ENCODE measurements around the gene ARMS2. TPM values are rescaled to one million over a fixed set of nuclear protein-coding genes. Genes with fewer than 3 reads are reported as not detected.

The ARMS2 gene
- total and polyA plus RNA-seq, 2 experiments from 2014 or later = not detected

DNA sequence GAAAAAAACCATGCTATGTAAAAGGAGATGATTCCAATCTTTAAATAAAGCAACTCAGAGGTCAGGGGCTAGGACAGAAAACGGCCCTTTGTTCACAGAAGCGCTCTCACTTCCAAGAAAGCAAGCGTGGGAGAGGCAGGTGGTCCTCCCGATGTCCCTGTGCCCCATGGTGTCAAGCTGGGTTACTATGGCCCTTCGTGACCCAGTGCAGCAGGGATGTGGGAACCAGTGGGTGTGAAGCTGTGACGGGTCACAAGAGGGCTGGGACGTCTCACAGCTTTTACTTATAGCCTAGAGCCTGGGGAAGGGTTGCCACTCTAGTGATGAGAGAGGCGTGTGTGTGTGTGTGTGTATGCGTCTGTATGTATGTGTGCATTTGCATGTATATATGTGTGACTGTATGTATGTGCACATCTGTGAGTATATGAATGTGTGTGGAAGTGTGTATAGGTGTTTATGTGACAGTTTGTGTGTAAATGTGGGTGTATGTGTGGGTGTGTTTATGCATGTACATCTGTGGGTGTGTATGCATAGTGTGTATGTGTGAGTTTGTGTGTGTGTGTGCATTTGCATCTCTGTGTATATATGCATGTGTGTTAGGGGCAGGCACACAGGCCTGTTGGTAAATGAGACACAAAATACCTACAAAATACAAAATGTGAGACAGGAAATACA lies 32.1 kb downstream of the ARMS2 start (continued):
- TF ChIP-seq REST (IDR thresholded peaks at IDR 0.05; ENCODE audit: unreplicated experiment) (no peak), ZNF462 (CRISPR knock-in tag; IDR thresholded peaks at IDR 0.05) (no peak), NANOG (IDR thresholded peaks at IDR 0.05; ENCODE audit: borderline replicate concordance) (no peak)

DNA sequence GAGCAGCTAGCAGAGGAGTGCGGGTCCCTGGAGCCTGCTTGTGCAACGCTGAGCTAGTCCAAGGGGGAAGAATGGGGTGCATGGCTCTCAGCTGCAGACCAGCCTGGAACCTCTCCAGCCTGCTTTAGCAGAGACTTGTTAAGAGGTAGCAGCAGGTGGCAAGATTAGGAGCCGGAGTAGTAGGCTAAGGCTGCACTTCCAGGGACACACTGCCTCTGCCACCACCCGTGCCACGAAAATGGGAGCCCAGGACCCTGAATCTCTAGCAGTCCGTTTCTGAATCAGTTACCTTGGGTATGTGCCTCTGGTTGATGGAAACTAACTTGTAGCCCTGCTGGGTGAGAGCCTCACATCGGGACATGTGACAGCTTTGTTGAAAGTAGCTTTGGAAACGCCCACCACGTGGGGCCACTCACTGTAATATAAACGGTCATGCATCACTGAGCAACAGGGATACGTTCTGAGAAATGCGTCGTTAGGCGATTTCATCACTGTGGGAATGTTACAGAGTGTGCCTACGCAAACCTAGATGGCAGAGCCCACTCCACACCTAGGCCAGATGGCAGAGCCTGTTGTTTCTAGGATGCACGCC lies 32.8 kb downstream of the ARMS2 start:
- Mint-ChIP-seq H3K4me1 (peaks cover 5% of the 10 kb centered on the region), H3K36me3 (ENCODE audit: low read depth) (no peaks in the 10 kb centered on the region), H3K4me3 (no peak overlapping the region), H3K27me3 (ENCODE audit: insufficient read depth, low read depth, poor library complexity) (peaks cover 13% of the 10 kb centered on the region), H3K27ac (no peak overlapping the region), H3K9me3 (no peaks in the 10 kb centered on the region)
- Histone ChIP-seq H3K4me3 (no peak overlapping the region), H4K20me1 (replicated peaks; ENCODE audit: insufficient read depth) (no peaks in the 10 kb centered on the region), H3K4me1 (ENCODE audit: insufficient read depth) (no peaks in the 10 kb centered on the region; the same call in 1 of the 2 replicates), H3K27me3 (ENCODE audit: insufficient read depth) (no peaks in the 10 kb centered on the region), H3K4me2 (no peak overlapping the region), H3K79me2 (replicated peaks; ENCODE audit: insufficient read depth) (no peaks in the 10 kb centered on the region), H3F3A (replicated peaks; ENCODE audit: low read depth) (no peaks in the 10 kb centered on the region), H2AFZ (no peak overlapping the region; the same call in 1 of the 2 replicates), H3K36me3 (ENCODE audit: insufficient read depth) (no peaks in the 10 kb centered on the region), H3K27ac (ENCODE audit: low read depth) (no peak overlapping the region), H3K9me2 (ENCODE audit: insufficient read depth) (no peaks in the 10 kb centered on the region)
- no peak for ATAC-seq
- TF ChIP-seq EZH2phosphoT487 (IDR thresholded peaks at IDR 0.05; ENCODE audit: unreplicated experiment) = no peak
- no peak for TF ChIP-seq POLR2AphosphoS5 (IDR thresholded peaks at IDR 0.05; ENCODE audit: low read depth)
- TF ChIP-seq, protein P1, sequence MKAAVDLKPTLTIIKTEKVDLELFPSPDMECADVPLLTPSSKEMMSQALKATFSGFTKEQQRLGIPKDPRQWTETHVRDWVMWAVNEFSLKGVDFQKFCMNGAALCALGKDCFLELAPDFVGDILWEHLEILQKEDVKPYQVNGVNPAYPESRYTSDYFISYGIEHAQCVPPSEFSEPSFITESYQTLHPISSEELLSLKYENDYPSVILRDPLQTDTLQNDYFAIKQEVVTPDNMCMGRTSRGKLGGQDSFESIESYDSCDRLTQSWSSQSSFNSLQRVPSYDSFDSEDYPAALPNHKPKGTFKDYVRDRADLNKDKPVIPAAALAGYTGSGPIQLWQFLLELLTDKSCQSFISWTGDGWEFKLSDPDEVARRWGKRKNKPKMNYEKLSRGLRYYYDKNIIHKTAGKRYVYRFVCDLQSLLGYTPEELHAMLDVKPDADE (IDR thresholded peaks at IDR 0.05) = no peak
- no peak for TF ChIP-seq ZNF331 (CRISPR knock-in tag; IDR thresholded peaks at IDR 0.05; ENCODE audit: low read depth)
- TF ChIP-seq EZH2 (IDR thresholded peaks at IDR 0.05; ENCODE audit: low read depth, unreplicated experiment) = no peak
- no peak for TF ChIP-seq JUNB (IDR thresholded peaks at IDR 0.05; ENCODE audit: unreplicated experiment)
- TF ChIP-seq STAT1 (IDR thresholded peaks at IDR 0.05; ENCODE audit: unreplicated experiment) = no peak
- no peak for DNase-seq (ENCODE audit: low spot score)

All from GM23338 (cell line).